ENCODE data around the gene MYOC. TPM values are rescaled to one million over a fixed set of nuclear protein-coding genes. Genes with fewer than 3 reads are reported as not detected.

Gene MYOC
- total RNA-seq, 1 experiment from 2014 or later: not detected

- Histone ChIP-seq H3K9me3 (ENCODE audit: control insufficient read depth, low read depth, low read length) (no peaks in the 10 kb centered on the region), H3K56ac (ENCODE audit: insufficient read length, low read depth, low read length) (no peak overlapping the region), H2BK15ac (ENCODE audit: low read depth, low read length) (no peak overlapping the region), H3K9ac (ENCODE audit: extremely low read depth, insufficient read length, low read length) (no peak overlapping the region), H2AK5ac (ENCODE audit: insufficient read length, low read length) (no peak overlapping the region), H3K4me1 (ENCODE audit: insufficient read depth, low read length) (peaks cover 2% of the 10 kb centered on the region; the same call in 1 of the 2 replicates), H3K18ac (ENCODE audit: insufficient read length, low read depth, low read length) (no peak overlapping the region), H3K27ac (ENCODE audit: insufficient read length, low read depth, low read length) (no peak overlapping the region), H3K14ac (ENCODE audit: insufficient read depth, low read length) (no peak overlapping the region), H2BK20ac (ENCODE audit: low read depth, low read length, poor library complexity, severe bottlenecking) (no peak overlapping the region), H4K8ac (replicated peaks; ENCODE audit: insufficient read length, low read depth, low read length) (no peak overlapping the region), H3K79me2 (ENCODE audit: insufficient read depth, low read length) (no peaks in the 10 kb centered on the region), H2BK12ac (ENCODE audit: insufficient read length, low read depth, low read length) (no peak overlapping the region), H3K27me3 (ENCODE audit: insufficient read depth, low read length) (no peaks in the 10 kb centered on the region), H3K79me1 (ENCODE audit: insufficient read depth, low read depth, low read length, poor library complexity, severe bottlenecking) (no peaks in the 10 kb centered on the region), H3K4me2 (ENCODE audit: insufficient read depth, insufficient read length, low read length) (no peak overlapping the region), H3K4ac (ENCODE audit: low read depth, low read length) (no peak overlapping the region), H3K23me2 (ENCODE audit: insufficient read length, low read depth, low read length, poor library complexity, severe bottlenecking) (no peaks in the 10 kb centered on the region), H4K20me1 (ENCODE audit: control insufficient read depth, insufficient read depth, insufficient read length) (no peaks in the 10 kb centered on the region), H2BK120ac (ENCODE audit: low read depth, low read length, poor library complexity, severe bottlenecking) (no peak overlapping the region), H4K5ac (ENCODE audit: insufficient read length, low read depth, low read length) (no peak overlapping the region), H3K23ac (ENCODE audit: insufficient read length, low read depth, low read length) (no peak overlapping the region), H4K91ac (ENCODE audit: insufficient read length, low read depth, low read length) (no peak overlapping the region), H3T11ph (ENCODE audit: low read length) (no peak overlapping the region), H2AFZ (ENCODE audit: low read length) (no peak overlapping the region), H2BK5ac (ENCODE audit: insufficient read length, low read length) (no peak overlapping the region)
- no peaks in the 10 kb centered on the region for H3K36me3 Mint-ChIP-seq (ENCODE audit: insufficient read depth in 1 of 3, low read depth in 3 of 3)
- WGBS (ENCODE audit: extremely low coverage, insufficient read length, low lambda C conversion rate): no CpG with 5 or more reads among the region's 8 CpGs
- no peaks in the 10 kb centered on the region for H3K9me3 Mint-ChIP-seq
- TF ChIP-seq, protein P1, sequence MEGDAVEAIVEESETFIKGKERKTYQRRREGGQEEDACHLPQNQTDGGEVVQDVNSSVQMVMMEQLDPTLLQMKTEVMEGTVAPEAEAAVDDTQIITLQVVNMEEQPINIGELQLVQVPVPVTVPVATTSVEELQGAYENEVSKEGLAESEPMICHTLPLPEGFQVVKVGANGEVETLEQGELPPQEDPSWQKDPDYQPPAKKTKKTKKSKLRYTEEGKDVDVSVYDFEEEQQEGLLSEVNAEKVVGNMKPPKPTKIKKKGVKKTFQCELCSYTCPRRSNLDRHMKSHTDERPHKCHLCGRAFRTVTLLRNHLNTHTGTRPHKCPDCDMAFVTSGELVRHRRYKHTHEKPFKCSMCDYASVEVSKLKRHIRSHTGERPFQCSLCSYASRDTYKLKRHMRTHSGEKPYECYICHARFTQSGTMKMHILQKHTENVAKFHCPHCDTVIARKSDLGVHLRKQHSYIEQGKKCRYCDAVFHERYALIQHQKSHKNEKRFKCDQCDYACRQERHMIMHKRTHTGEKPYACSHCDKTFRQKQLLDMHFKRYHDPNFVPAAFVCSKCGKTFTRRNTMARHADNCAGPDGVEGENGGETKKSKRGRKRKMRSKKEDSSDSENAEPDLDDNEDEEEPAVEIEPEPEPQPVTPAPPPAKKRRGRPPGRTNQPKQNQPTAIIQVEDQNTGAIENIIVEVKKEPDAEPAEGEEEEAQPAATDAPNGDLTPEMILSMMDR (conservative IDR thresholded peaks at IDR 0.05): no peak
- DNase-seq: no peak
- peaks cover 25 to 28% of the 10 kb centered on the region in 2 experiments for H3K4me1 Mint-ChIP-seq
- H3K27me3 Mint-ChIP-seq (ENCODE audit: low read depth): no peaks in the 10 kb centered on the region; the same call in 1 of the 2 replicates
- H3K27ac Mint-ChIP-seq: no peak overlapping the region; a peak in 1 of 7 replicates
- no peak overlapping the region for H3K4me3 Mint-ChIP-seq
Observed at GRCh38 chr1:171645553-171646248, 6.8 kb downstream of the MYOC start.
